ENCODE data around the gene VPS29. TPM values are rescaled to one million over a fixed set of nuclear protein-coding genes. Genes with fewer than 3 reads are reported as not detected.
"Not testable (repeated sequence)": the region's sequence is repeated elsewhere in the genome, so short reads cannot be mapped to it uniquely, and the experiment has no call there.

VPS29 gene
- total and polyA plus RNA-seq, 9 donors = 71.6 to 155 (median 119) TPM

- no peak overlapping the region for H3K4me3 ChIP-seq (ENCODE audit: low read length)
- WGBS (ENCODE audit: insufficient coverage) = no CpG with 5 or more reads among the region's 1 CpG
- no peak overlapping the region for H3K27ac ChIP-seq (ENCODE audit: low read length)
- H3K4me1 ChIP-seq (ENCODE audit: control insufficient read depth, insufficient read depth, low read length) = peaks cover 14% of the 10 kb centered on the region
- no peaks in the 10 kb centered on the region for H3K36me3 ChIP-seq (ENCODE audit: control insufficient read depth, insufficient read depth, low read length)
- no peaks in the 10 kb centered on the region for H3K9me3 ChIP-seq (replicated peaks; ENCODE audit: control insufficient read depth, low read depth, low read length)
- no peak for DNase-seq
- no peaks in the 10 kb centered on the region for H3K27me3 ChIP-seq (ENCODE audit: control insufficient read depth, insufficient read depth, low read length)
Measured at GRCh38 chr12:110503432-110503831, 1.5 kb upstream of the VPS29 start.

- Histone ChIP-seq H3K4me3 (ENCODE audit: low read length) (peak overlapping the region; percentile 90), H3K27me3 (ENCODE audit: control insufficient read depth, insufficient read depth, low read length) (no peaks in the 10 kb centered on the region), H3K4me1 (ENCODE audit: control insufficient read depth, insufficient read depth, low read length) (peaks cover 14% of the 10 kb centered on the region), H3K36me3 (ENCODE audit: control insufficient read depth, insufficient read depth, low read length) (no peaks in the 10 kb centered on the region), H3K27ac (ENCODE audit: low read length) (peak overlapping the region; percentile 87), H3K9me3 (replicated peaks; ENCODE audit: control insufficient read depth, low read depth, low read length) (no peaks in the 10 kb centered on the region)
- WGBS (ENCODE audit: insufficient coverage) = 1% methylated on average over 12 of the region's 17 CpGs
- peak; percentile 65 for DNase-seq
Measured at GRCh38 chr12:110501399-110501751, 536 bp downstream of the VPS29 start.

GRCh38 chr12:110498984-110499706 lies 2.8 kb downstream of the VPS29 start:
- peaks cover 8% of the 10 kb centered on the region for H3K36me3 ChIP-seq (ENCODE audit: control insufficient read depth, insufficient read depth, low read length)
- H3K9me3 ChIP-seq (replicated peaks; ENCODE audit: control insufficient read depth, low read depth, low read length) = no peaks in the 10 kb centered on the region
- no peak for DNase-seq
- no peaks in the 10 kb centered on the region for H3K27me3 ChIP-seq (ENCODE audit: control insufficient read depth, insufficient read depth, low read length)
- no CpG with 5 or more reads among the region's 4 CpGs for WGBS (ENCODE audit: insufficient coverage)
- H3K4me3 ChIP-seq (ENCODE audit: low read length) = no peak overlapping the region
- H3K4me1 ChIP-seq (ENCODE audit: control insufficient read depth, insufficient read depth, low read length) = peaks cover 14% of the 10 kb centered on the region
- H3K27ac ChIP-seq (ENCODE audit: low read length) = no peak overlapping the region

GRCh38 chr12:110475426-110475825 lies 26.5 kb downstream of the VPS29 start:
- H3K4me1 ChIP-seq (ENCODE audit: control insufficient read depth, insufficient read depth, low read length) = no peaks in the 10 kb centered on the region
- no CpG with 5 or more reads among the region's 7 CpGs for WGBS (ENCODE audit: insufficient coverage)
- no peak for DNase-seq
- H3K4me3 ChIP-seq (ENCODE audit: low read length) = no peak overlapping the region
- no peaks in the 10 kb centered on the region for H3K36me3 ChIP-seq (ENCODE audit: control insufficient read depth, insufficient read depth, low read length)
- H3K9me3 ChIP-seq (replicated peaks; ENCODE audit: control insufficient read depth, low read depth, low read length) = no peaks in the 10 kb centered on the region
- no peaks in the 10 kb centered on the region for H3K27me3 ChIP-seq (ENCODE audit: control insufficient read depth, insufficient read depth, low read length)
- no peak overlapping the region for H3K27ac ChIP-seq (ENCODE audit: low read length)

GRCh38 chr12:110468214-110469048 lies 33.5 kb downstream of the VPS29 start, which contains the start of the genes FAM216A and GPN3:
Gene FAM216A (plus strand): TSS chr12:110468845. CDS start chr12:110468876, 31 bp downstream.
Gene GPN3 (minus strand): TSS chr12:110468257. CDS start chr12:110468203, 54 bp downstream.
- H3K4me1 ChIP-seq (ENCODE audit: control insufficient read depth, insufficient read depth, low read length) = peaks cover 12% of the 10 kb centered on the region
- DNase-seq = peak; percentile 99
- WGBS (ENCODE audit: insufficient coverage) = under 1% methylated on average over 70 of the region's 78 CpGs
- H3K27me3 ChIP-seq (ENCODE audit: control insufficient read depth, insufficient read depth, low read length) = no peaks in the 10 kb centered on the region
- H3K27ac ChIP-seq (ENCODE audit: low read length) = peak within 1 kb of the TSS; percentile 98
- H3K9me3 ChIP-seq (replicated peaks; ENCODE audit: control insufficient read depth, low read depth, low read length) = no peaks in the 10 kb centered on the region
- H3K4me3 ChIP-seq (ENCODE audit: low read length) = peak within 1 kb of the TSS; percentile 68
- peaks cover 18% of the 10 kb centered on the region for H3K36me3 ChIP-seq (ENCODE audit: control insufficient read depth, insufficient read depth, low read length)

GRCh38 chr12:110467847-110468213 lies 34.1 kb downstream of the VPS29 start:
- DNase-seq = no peak
- H3K9me3 ChIP-seq (replicated peaks; ENCODE audit: control insufficient read depth, low read depth, low read length) = no peaks in the 10 kb centered on the region
- peak overlapping the region; percentile 98 for H3K27ac ChIP-seq (ENCODE audit: low read length)
- no peaks in the 10 kb centered on the region for H3K27me3 ChIP-seq (ENCODE audit: control insufficient read depth, insufficient read depth, low read length)
- peak overlapping the region; percentile 68 for H3K4me3 ChIP-seq (ENCODE audit: low read length)
- H3K4me1 ChIP-seq (ENCODE audit: control insufficient read depth, insufficient read depth, low read length) = peaks cover 12% of the 10 kb centered on the region
- peaks cover 18% of the 10 kb centered on the region for H3K36me3 ChIP-seq (ENCODE audit: control insufficient read depth, insufficient read depth, low read length)
- 0% methylated on average over 11 of the region's 15 CpGs for WGBS (ENCODE audit: insufficient coverage)

- H3K27me3 ChIP-seq (ENCODE audit: control insufficient read depth, insufficient read depth, low read length) = no peaks in the 10 kb centered on the region
- H3K4me3 ChIP-seq (ENCODE audit: low read length) = no peak overlapping the region
- 67% methylated on average over 4 of the region's 5 CpGs for WGBS (ENCODE audit: insufficient coverage)
- H3K36me3 ChIP-seq (ENCODE audit: control insufficient read depth, insufficient read depth, low read length) = peaks cover 24% of the 10 kb centered on the region
- DNase-seq = no peak
- H3K27ac ChIP-seq (ENCODE audit: low read length) = no peak overlapping the region
- peaks cover 12% of the 10 kb centered on the region for H3K4me1 ChIP-seq (ENCODE audit: control insufficient read depth, insufficient read depth, low read length)
- H3K9me3 ChIP-seq (replicated peaks; ENCODE audit: control insufficient read depth, low read depth, low read length) = no peaks in the 10 kb centered on the region
Measured at GRCh38 chr12:110466791-110467190, 35.1 kb downstream of the VPS29 start.

- Histone ChIP-seq H3K4me1 (ENCODE audit: control insufficient read depth, insufficient read depth, low read length) (peaks cover 12% of the 10 kb centered on the region), H3K36me3 (ENCODE audit: control insufficient read depth, insufficient read depth, low read length) (peaks cover 26% of the 10 kb centered on the region)
- H3K27ac ChIP-seq (ENCODE audit: low read length); H3K4me3 ChIP-seq (ENCODE audit: low read length); H3K9me3 ChIP-seq (replicated peaks; ENCODE audit: control insufficient read depth, low read depth, low read length); DNase-seq; H3K27me3 ChIP-seq (ENCODE audit: control insufficient read depth, insufficient read depth, low read length): not testable (repeated sequence)
- 92% methylated on average over 9 of the region's 11 CpGs for WGBS (ENCODE audit: insufficient coverage)
Measured at GRCh38 chr12:110465765-110466164, 36.1 kb downstream of the VPS29 start.

GRCh38 chr12:110465024-110465423 lies 36.9 kb downstream of the VPS29 start:
- H3K27me3 ChIP-seq (ENCODE audit: control insufficient read depth, insufficient read depth, low read length) = no peaks in the 10 kb centered on the region
- 80% methylated on average over 1 of the region's 2 CpGs for WGBS (ENCODE audit: insufficient coverage)

GRCh38 chr12:110461189-110461588 lies 40.7 kb downstream of the VPS29 start:
- not testable (repeated sequence) for H3K4me3 ChIP-seq (ENCODE audit: low read length); DNase-seq; H3K4me1 ChIP-seq (ENCODE audit: control insufficient read depth, insufficient read depth, low read length); H3K27ac ChIP-seq (ENCODE audit: low read length); H3K27me3 ChIP-seq (ENCODE audit: control insufficient read depth, insufficient read depth, low read length); H3K9me3 ChIP-seq (replicated peaks; ENCODE audit: control insufficient read depth, low read depth, low read length)
- no CpG with 5 or more reads among the region's 5 CpGs for WGBS (ENCODE audit: insufficient coverage)
- H3K36me3 ChIP-seq (ENCODE audit: control insufficient read depth, insufficient read depth, low read length) = peaks cover 52% of the 10 kb centered on the region

More at GRCh38 chr12:110465024-110465423, 36.9 kb downstream of the VPS29 start:
- no peak overlapping the region for H3K27ac ChIP-seq (ENCODE audit: low read length)
- peaks cover 12% of the 10 kb centered on the region for H3K4me1 ChIP-seq (ENCODE audit: control insufficient read depth, insufficient read depth, low read length)
- H3K36me3 ChIP-seq (ENCODE audit: control insufficient read depth, insufficient read depth, low read length) = peaks cover 26% of the 10 kb centered on the region
- H3K4me3 ChIP-seq (ENCODE audit: low read length) = no peak overlapping the region
- no peaks in the 10 kb centered on the region for H3K9me3 ChIP-seq (replicated peaks; ENCODE audit: control insufficient read depth, low read depth, low read length)
- DNase-seq = no peak

Data from muscle of leg (tissue), 11 donors.